Limb (tissue), 2 donors: ENCODE results near the gene NOL4L.
"Not testable (repeated sequence)": the region's sequence is repeated elsewhere in the genome, so short reads cannot be mapped to it uniquely, and the experiment has no call there.

Experiments
- DNase-seq, 2 donors: peaks; one replicate each; pipeline ENCODE4 v3.0.0-alpha.2; 2016; ENCODE audit errors: extremely low spot score in 2 of 2

NOL4L gene

GRCh38 chr20:32473231-32474008 is 111.7 kb downstream of the NOL4L start:
- DNase-seq: no peak

DNA sequence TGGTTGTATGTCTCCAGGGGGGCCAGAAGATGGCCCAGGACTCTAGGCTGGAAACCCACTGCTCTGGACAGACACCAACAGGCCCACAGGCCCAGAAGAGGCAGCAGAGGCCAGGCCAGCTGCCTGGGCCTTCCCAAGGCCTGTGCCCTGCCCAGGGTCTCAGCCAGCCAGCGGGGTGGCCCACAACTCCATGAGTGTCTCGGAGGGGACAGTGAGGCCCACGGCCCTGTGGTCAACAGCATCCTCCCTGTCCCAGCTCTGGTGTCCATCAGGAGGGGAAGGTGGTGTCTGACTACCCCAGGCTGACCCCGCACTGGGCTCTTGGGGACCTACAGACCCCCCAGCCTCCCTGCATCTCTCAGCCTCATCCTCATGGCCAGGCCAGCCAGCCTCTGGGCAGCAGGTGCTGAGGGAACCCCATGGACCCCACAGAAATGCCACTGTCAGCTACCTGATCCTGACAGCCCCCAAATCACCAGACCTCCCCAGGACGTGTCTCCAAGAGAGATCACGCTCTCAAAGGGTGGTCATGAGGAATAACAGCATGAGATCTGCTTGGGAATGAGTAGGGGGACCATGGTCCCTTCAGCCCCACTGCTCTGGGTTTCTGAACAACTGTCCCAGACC is 112.4 kb downstream of the NOL4L start:
- DNase-seq: no peak

DNA sequence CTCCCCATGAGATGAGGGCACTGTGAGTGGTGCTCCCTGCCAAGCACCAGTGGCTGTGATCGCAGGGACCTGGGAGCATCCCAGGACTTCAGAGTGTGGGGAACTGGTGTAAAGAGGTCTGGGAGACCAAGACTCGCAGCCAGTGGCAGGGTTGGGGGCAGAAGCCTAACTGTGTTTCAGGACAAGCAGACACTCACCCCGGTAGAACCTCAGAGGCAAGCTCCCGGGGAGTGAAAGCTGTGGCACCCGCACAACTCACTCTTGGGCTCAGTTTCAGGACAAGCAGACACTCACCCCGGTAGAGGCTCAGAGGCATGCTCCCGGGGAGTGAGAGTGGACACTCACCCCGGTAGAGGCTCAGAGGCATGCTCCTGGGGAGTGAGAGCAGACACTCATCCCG is 114.2 kb downstream of the NOL4L start:
- DNase-seq: no peak

GRCh38 chr20:32470025-32470861 is 114.9 kb downstream of the NOL4L start:
- peak; percentile 20 to 71 for DNase-seq

GRCh38 chr20:32468860-32469259 is 116.3 kb downstream of the NOL4L start:
- DNase-seq: no peak

GRCh38 chr20:32468313-32468640 is 116.9 kb downstream of the NOL4L start:
- no peak for DNase-seq

DNA sequence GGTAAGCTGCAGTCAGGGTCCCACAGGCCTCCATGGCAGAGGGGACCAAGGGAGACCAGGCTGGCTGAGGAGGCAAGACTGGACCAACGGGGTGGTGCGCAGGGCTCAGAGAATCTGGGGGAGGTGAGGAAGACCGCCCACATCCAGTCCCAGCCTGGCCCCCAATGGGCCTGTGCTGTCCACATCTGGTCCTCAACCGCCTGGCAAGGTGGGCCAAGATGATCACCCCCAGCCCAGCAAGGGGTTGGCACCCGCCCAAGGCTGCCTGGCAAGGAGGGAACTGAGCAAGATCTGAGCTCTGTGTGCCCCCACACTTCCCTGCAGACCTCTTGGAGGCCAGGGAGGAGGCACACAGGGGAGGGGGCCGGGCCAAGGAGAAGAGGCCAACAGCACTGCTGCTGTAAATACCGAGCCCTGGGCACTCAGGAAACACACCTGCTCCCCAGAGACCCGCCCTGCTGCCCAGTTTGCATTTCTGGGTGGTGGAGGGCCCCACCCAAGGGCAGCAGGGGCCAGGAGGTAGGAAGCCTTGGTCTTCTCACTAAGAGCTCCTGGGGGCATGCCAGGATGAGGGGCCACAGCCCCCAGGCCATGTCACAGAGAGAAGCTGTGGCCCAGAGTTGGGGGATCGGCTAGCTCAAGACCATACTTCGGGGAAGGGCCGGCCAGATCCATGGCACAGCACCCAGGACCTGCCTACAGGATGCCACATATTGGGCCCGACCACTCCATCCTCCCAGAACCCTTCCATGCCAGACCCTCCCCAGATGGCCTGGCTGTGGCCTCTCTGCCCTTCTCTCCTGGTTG is 117.4 kb downstream of the NOL4L start:
- peak in 1 of 2 donors; percentile 39 for DNase-seq

- no peak for DNase-seq
These were observed 118.2 kb downstream of the NOL4L start for GRCh38 chr20:32466739-32467505.

DNA sequence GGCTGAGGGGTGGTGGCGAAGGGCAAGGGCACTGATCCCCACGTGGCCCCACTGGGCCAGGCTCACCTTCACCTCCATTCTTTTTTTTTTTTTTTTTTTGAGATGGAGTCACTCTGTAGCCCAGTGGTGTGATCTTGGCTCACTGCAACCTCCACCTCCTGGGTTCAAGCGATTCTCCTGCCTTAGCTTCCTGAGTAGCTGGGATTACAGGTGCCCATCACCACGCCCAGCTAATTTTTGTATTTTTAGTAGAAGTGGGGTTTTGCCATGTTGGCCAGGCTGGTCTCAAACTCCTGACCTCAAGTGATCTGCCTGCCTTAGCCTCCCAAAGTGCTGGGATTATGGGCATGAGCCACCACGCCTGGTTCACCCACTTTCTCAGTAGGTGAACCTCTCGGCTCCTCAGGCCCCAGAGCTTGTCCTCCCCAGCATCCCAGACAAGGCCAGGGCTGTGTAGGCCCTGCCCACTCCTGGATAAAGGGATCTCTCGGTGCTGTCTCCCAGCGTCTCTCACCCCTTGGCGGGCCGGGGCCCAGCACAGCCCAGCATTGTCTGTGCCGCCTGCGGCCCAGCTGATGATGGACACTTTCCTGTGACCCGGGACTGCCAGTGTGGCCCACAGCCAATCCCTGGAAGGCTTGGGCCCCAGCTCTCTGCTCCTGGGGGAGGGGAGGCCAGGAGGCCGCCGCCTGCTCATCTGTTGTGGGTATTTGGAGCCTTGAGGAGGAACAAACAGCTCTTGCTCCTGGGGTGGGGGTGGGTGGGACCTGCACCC is 119.0 kb downstream of the NOL4L start:
- DNase-seq: not testable (repeated sequence)

DNA sequence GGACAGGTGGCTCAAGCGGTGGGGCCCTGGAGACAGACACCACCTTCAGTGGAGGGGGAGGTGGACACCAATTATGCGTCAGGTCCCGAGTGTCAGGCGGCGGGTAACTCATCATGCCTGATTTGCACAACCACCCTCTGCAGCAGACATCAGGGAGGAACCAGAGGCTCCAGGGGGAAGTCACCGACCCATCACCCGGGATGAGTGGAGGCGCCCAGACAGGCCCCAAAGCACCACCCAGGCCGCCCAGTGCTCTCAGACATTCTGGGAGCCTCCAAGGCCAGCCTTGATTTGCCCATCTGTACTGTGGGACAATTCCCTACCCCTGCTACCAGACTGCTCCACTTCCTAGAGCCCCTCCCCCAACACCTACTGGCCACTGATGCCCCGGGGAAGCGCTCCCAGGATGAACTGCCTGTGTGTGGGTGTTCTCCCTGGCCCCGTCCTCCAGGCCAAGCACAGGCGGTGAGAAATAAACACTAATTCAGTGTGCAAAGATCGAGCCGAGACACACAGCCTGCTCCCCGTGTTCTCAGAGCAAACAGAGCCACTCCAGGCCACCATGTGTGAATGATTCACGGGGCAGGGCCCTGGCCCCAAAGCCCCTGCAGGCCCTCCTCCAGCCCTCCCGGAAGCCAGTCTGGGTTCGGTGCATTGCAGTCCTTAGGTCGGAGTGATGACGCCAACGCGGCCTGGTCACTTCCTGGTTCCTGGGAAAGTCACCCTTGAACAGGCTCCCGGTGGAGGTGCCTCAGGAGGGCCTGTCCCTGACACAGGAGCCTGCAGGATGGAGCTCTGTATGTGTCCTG is 119.8 kb downstream of the NOL4L start:
- DNase-seq: no peak

DNA sequence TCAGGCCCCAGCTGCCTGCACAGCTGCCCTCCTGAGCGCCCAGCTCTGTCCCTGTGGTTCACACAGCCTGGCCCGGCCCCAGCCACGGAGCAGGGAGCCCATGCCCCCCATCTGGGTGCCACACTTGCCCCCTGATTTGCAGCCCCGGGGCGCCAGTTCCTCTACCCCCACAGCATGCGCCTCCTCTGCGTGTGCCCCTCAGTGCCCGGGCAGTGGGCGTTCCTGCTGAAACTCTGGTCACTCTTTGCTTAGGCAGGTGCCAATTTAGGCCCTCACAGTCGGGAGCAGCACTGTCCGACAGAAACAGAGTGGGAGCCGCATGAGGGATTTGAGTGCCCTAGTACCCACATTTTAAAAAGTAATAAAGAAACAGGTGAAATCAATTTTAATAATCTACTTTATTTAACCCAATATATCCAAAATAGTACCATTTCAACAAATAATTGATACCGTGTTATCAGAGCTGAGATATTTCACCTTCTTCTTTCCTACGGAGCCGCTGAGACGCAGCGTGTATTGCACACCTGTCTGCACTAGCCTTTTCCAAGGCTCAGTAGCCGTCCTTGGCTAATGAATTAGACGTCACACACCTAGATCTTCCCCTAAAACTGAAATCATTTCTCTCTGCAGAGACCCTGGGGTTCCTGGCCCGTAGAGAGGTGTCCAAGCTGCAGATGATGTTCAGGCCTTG is 120.6 kb downstream of the NOL4L start:
- DNase-seq: no peak

GRCh38 chr20:32463642-32464400 is 121.3 kb downstream of the NOL4L start:
- peak in 1 of 2 donors; percentile 67 for DNase-seq

DNA sequence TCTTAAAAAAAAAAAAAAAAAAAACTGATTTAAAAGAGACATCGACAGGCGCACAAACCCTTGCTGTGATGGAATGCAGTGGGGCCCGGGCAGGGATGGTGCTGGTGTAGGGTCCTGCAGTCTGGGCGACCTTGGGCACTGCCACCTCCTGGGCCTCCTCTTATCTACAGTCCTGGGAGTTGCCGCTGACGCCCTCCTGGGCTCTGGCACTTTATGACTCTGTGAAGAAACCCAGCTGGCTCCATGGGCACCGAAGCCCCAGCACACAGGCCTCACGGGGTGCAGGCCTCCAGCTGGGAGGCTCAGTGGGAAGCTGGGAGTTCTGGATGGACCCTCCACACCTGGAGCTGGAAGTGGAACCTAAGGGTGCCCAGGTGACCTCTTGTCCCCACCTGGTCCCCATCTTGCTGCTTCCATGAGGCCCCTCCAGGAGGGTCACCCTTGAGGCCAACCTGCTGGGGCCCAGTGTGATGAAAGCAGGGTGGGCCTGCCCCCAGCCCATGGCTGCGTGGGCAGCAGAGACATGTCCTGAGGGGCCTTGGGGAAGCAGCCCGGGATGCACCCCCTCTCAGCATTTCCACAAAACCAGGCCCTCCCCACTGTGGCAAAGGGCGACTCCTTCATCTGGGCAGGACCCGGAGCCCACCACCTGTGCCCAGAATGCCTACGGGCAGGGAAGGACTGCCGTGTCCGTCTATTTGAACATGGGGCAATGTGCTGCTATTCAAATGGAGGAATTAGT is 122.1 kb downstream of the NOL4L start:
- no peak for DNase-seq

GRCh38 chr20:32461836-32462600 is 123.1 kb downstream of the NOL4L start:
- no peak for DNase-seq

DNA sequence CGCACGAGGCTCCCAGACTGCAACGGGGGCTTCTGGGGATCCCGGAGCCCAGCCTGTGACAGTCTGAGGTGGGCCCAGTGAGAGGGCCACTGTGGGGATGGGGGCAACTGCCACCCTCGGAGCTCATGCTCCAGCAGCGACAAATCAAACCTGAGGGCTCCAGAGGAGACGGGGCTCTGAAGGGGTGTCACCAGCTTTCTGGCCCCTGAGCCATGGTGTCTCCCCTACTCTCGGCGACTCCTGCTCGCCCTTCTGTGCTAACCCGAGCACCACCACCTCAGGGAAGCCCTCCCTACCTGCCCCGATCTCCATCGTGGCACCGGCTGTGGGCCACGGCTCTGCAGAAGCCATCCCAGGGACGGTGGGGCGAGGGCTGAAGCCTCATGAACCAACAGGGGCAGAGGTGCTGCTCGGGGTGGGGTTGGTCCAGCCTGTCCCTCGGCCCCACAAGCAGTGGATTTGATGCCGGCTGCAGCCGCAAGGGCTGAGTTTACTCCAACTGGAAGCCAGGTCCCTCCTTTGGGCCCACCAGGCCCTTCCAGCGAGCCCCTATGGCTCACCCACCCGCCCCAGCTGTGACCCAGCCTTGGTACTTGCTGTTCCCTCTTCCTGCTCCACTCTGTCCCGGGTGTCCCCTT is 124.3 kb downstream of the NOL4L start:
- DNase-seq: no peak

GRCh38 chr20:32460231-32460630 is 124.9 kb downstream of the NOL4L start:
- DNase-seq: no peak
